DND-41 (cell line): ENCODE results near the gene DDX49.

ENCODE experiments used
- CTCF ChIP-seq: IDR thresholded peaks from 2 replicates; pipeline ENCODE4 v1.5.1; 2012; ENCODE audit warnings: borderline replicate concordance, low read length, moderate library complexity, mild to moderate bottlenecking; ENCODE audit not compliant: poor library complexity, severe bottlenecking; ENCODE audit errors: extremely low read depth
- EZH2 ChIP-seq: IDR thresholded peaks from 3 replicates; pipeline ENCODE4 v1.6.1; 2012; ENCODE audit warnings: borderline replicate concordance, low read depth, mild to moderate bottlenecking, moderate library complexity, low read length, inconsistent platforms; ENCODE audit not compliant: severe bottlenecking

- TF ChIP-seq CTCF = no peak
- no peak for TF ChIP-seq EZH2
Measured at GRCh38 chr19:18966307-18966706, 46.8 kb downstream of the DDX49 start.
